GM06990 (cell line): ENCODE results near the gene LRRC56.

Experiments
- DNase-seq: peaks from one replicate; pipeline ENCODE4 v3.0.0-alpha.2; 2011; ENCODE audit not compliant: insufficient read length; ENCODE audit errors: extremely low read depth
- H3K27me3 ChIP-seq: replicated peaks from 2 replicates; pipeline ENCODE4 v1.6.0; 2011; ENCODE audit warnings: low read length; ENCODE audit not compliant: control insufficient read depth, insufficient read depth
- H3K36me3 ChIP-seq: 2 replicates; pipeline ENCODE4 v1.5.1; 2011; ENCODE audit warnings: low read length; ENCODE audit not compliant: control insufficient read depth, insufficient read depth
- H3K4me3 ChIP-seq: replicated peaks from 2 replicates; pipeline ENCODE4 v1.5.1; 2011; ENCODE audit warnings: low read depth, mild to moderate bottlenecking, control low read depth, low read length
- TF ChIP-seq, protein P1 (sequence below): IDR thresholded peaks from 2 replicates; pipeline ENCODE4 v1.5.1; 2011; ENCODE audit warnings: low read length, control low read depth, mild to moderate bottlenecking, inconsistent platforms; ENCODE audit not compliant: insufficient read depth, poor library complexity, severe bottlenecking

LRRC56 gene

DNA sequence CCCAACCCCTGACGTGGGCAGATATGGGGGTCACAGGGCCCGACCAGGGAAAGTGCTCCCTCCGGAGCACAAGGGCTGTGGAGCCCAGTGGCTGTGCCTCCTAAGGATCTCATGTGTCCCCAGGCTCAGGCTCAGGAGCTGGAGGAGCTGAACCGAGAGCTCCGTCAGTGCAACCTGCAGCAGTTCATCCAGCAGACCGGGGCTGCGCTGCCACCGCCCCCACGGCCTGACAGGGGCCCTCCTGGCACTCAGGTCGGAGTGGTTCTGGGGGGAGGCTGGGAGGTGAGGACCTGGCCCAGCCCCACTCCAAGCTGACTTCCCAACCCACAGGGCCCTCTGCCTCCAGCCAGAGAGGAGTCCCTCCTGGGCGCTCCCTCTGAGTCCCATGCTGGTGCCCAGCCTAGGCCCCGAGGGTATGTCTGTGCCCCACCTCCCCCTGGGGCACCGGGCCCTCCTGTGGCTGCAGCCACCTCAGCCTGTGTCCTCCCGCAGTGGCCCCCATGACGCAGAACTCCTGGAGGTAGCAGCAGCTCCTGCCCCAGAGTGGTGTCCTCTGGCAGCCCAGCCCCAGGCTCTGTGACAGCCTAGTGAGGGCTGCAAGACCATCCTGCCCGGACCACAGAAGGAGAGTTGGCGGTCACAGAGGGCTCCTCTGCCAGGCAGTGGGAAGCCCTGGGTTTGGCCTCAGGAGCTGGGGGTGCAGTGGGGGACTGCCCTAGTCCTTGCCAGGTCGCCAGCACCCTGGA is 25.9 kb downstream of the LRRC56 start:
- H3K4me3 ChIP-seq: no peak overlapping the region
- DNase-seq: no peak
- H3K36me3 ChIP-seq: peaks cover 5% of the 10 kb centered on the region
- TF ChIP-seq, protein P1, sequence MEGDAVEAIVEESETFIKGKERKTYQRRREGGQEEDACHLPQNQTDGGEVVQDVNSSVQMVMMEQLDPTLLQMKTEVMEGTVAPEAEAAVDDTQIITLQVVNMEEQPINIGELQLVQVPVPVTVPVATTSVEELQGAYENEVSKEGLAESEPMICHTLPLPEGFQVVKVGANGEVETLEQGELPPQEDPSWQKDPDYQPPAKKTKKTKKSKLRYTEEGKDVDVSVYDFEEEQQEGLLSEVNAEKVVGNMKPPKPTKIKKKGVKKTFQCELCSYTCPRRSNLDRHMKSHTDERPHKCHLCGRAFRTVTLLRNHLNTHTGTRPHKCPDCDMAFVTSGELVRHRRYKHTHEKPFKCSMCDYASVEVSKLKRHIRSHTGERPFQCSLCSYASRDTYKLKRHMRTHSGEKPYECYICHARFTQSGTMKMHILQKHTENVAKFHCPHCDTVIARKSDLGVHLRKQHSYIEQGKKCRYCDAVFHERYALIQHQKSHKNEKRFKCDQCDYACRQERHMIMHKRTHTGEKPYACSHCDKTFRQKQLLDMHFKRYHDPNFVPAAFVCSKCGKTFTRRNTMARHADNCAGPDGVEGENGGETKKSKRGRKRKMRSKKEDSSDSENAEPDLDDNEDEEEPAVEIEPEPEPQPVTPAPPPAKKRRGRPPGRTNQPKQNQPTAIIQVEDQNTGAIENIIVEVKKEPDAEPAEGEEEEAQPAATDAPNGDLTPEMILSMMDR: no peak
- no peaks in the 10 kb centered on the region for H3K27me3 ChIP-seq

DNA sequence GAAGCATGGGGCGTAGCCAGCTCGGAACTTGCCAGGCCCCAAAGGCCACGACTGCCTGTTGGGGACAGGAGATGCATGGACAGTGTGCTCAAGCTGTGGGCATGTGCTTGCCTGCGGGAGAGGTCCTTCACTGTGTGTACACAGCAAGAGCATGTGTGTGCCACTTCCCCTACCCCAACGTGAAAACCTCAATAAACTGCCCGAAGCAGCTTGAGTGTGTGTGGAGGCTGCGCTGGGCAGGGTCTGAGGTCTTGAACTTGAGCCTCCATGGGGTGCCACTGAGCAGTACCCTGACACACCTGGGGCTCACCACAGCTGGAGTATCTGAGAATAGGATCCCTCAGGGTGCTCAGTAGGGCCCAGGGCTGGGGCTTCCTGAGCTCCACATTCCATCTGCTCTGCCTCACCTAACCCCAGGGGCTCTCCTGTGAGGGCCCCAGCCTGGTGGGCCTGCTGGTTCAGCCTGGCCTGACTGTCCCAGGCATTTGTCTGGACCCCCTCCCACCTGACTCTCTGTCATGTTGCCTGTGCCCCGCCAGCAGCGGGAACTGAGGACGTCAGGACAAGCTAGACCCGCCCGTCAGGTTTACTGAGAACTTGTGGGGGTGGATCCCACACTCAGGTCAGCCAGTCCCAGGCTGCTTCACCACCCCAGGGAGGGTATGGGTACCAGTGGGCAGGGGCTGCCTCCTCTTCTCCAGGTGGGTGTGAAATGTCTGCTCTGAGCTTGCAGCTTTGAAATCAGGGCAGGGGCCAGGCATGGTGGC is 26.7 kb downstream of the LRRC56 start:
- peaks cover 5% of the 10 kb centered on the region for H3K36me3 ChIP-seq

DNA sequence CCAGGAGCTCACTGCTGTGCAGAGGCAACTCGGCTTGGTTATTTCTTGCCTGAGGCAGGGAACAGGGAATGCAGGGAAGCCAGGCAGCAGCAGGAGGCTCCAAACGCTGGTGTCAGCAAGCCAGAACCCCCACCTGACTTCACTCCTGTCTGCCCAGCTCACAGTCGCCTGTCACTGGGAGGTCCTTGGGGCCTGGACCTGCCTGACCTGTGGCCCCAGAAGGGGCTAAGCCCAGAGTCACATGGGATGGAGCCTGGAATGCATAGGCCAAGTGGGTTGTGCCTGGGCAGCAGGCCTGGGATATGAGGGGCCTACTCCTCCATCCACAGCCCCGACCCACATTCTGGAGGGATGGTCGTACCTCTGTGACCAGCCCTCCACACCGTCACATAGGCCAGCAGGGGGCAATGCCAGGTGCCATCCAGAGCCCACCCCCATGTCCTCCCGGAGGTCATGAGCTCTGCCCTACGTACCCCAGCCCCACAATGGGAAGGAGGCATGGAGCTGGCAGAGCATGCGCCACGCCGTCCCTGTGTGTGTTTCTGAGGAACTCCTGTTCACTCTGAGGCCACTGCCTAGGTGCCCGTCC is 28.7 kb downstream of the LRRC56 start:
- H3K4me3 ChIP-seq: no peak overlapping the region

More for the DNA sequence above, 26.7 kb downstream of the LRRC56 start:
- H3K4me3 ChIP-seq: no peak overlapping the region
- no peaks in the 10 kb centered on the region for H3K27me3 ChIP-seq
- TF ChIP-seq, protein P1: no peak
- DNase-seq: no peak

DNA sequence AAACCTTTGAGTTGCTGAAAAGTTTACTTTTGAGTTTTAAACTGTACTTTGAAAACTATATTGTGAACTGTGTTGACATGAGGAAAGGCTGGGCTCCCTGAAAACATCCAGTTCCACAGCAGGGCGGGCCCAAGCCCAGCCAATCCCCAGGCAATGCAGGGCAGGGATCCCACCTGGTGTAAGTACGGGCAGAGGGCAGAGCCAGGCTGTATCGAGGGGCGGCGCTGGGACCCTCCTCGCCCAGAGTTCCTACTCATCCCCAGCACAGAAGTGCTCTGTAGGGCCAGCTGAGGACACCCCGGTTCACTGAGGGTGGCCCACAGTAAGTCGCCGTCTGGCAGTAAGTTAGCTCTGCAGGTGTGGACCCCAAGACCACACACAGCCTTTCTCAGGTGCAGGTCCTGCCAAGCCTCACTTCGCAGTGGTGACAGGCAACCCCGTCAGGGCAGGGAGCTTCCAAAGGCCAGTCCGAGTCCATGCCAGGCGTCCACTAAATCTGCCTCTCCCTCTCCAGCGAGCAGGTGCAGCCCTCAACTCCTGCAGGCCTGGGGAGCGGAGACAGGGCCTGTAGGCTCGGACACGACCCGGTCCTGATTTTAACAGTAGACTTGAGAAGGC is 29.8 kb downstream of the LRRC56 start:
- H3K4me3 ChIP-seq: peak overlapping the region; percentile 76
- DNase-seq: no peak

More for the DNA sequence above, 28.7 kb downstream of the LRRC56 start:
- H3K36me3 ChIP-seq: peaks cover 5% of the 10 kb centered on the region
- TF ChIP-seq, protein P1: no peak
- H3K27me3 ChIP-seq: no peaks in the 10 kb centered on the region
- no peak for DNase-seq

DNA sequence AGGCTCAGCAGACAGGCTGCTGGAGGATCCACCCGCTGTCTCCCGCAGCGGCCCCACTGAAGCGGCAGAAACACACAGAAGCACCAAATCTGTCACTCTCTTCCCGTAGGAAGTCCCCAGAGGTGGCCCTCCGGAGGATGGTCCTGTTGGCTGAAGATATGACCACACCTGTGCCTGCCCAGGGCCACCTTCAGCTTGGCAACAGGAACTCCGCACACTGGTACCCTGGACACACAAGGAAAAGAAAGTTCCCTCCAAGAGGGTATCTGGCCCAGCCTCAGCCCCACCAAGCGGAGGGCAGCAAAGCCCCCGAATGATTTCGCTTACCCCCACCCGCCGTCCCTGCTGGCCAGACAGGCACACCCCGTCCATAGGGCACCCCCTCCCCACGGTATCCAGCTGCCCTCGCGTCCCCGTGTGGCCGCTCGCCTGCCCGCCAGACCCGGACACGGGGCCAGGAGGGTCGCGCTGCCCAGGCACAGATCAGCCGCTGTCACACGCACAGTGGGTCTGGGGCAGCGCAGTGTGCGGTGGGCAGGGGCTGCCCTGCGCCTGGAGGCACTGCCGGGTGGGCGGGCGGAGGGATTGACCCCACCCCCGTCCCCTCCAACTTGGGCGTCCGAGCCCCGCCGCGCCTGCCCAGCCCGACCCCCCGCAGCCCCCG is 30.4 kb downstream of the LRRC56 start:
- Histone ChIP-seq H3K36me3 (peaks cover 5% of the 10 kb centered on the region), H3K4me3 (peak overlapping the region; percentile 76), H3K27me3 (no peaks in the 10 kb centered on the region)
- TF ChIP-seq, protein P1: no peak
- DNase-seq: no peak

More for the DNA sequence above, 29.8 kb downstream of the LRRC56 start:
- peaks cover 5% of the 10 kb centered on the region for H3K36me3 ChIP-seq
- TF ChIP-seq, protein P1: no peak
- H3K27me3 ChIP-seq: no peaks in the 10 kb centered on the region
